Stimulated activated CD8-positive, alpha-beta memory T cell treated with anti-CD3 and anti-CD28 coated beads, Interleukin-15, amount 100 ng/mL, for 4 hours (primary cell): Measurements from ENCODE around the gene SPP1.
"Not testable (repeated sequence)": the region's sequence is repeated elsewhere in the genome, so short reads cannot be mapped to it uniquely, and the experiment has no call there.

Source experiments
- DNase-seq, 2 donors: peaks; one replicate each; pipeline ENCODE4 v3.0.0-alpha.2; 2020; ENCODE audit warnings: low read depth in 2 of 2

The SPP1 gene

GRCh38 chr4:88025868-88026661 is 50.6 kb downstream of the SPP1 start:
- not testable (repeated sequence) for DNase-seq

GRCh38 chr4:88027611-88028608 is 52.4 kb downstream of the SPP1 start:
- DNase-seq, result no peak

- DNase-seq, result no peak
Observed at GRCh38 chr4:88028946-88029345, 53.4 kb downstream of the SPP1 start.

GRCh38 chr4:88029556-88029955 is 54.0 kb downstream of the SPP1 start:
- DNase-seq, result no peak

- DNase-seq, result no peak
Observed at GRCh38 chr4:88030565-88031310, 55.2 kb downstream of the SPP1 start.
